ENCODE measurements around the gene LHFPL6.

LHFPL6 gene

GRCh38 chr13:39509616-39510315 is 93.2 kb downstream of the LHFPL6 start:
- no peak for DNase-seq

GRCh38 chr13:39506559-39507390 is 96.2 kb downstream of the LHFPL6 start:
- DNase-seq = no peak

GRCh38 chr13:39505151-39505550 is 97.8 kb downstream of the LHFPL6 start:
- DNase-seq = no peak

GRCh38 chr13:39503048-39503447 is 99.9 kb downstream of the LHFPL6 start:
- DNase-seq = no peak

GRCh38 chr13:39501702-39502324 is 101.2 kb downstream of the LHFPL6 start:
- DNase-seq = no peak

- no peak for DNase-seq
Observed at GRCh38 chr13:39499604-39500003, 103.4 kb downstream of the LHFPL6 start.

- DNase-seq = no peak
Observed at GRCh38 chr13:39498471-39499114, 104.4 kb downstream of the LHFPL6 start.

GRCh38 chr13:39496506-39496905 is 106.5 kb downstream of the LHFPL6 start:
- no peak for DNase-seq

- DNase-seq = no peak
Observed at GRCh38 chr13:39494633-39495032, 108.4 kb downstream of the LHFPL6 start.

- no peak for DNase-seq
Observed at GRCh38 chr13:39494006-39494405, 109.0 kb downstream of the LHFPL6 start.

- DNase-seq = no peak
Observed at GRCh38 chr13:39490136-39490535, 112.9 kb downstream of the LHFPL6 start.

GRCh38 chr13:39486758-39487157 is 116.2 kb downstream of the LHFPL6 start:
- no peak for DNase-seq

GRCh38 chr13:39485314-39485700 is 117.7 kb downstream of the LHFPL6 start:
- no peak for DNase-seq

- no peak for DNase-seq
Observed at GRCh38 chr13:39484506-39485313, 118.3 kb downstream of the LHFPL6 start.

- DNase-seq = no peak
Observed at GRCh38 chr13:39483326-39483725, 119.7 kb downstream of the LHFPL6 start.

GRCh38 chr13:39481491-39481890 is 121.5 kb downstream of the LHFPL6 start:
- no peak for DNase-seq

GRCh38 chr13:39474600-39474999 is 128.4 kb downstream of the LHFPL6 start:
- DNase-seq = no peak

GRCh38 chr13:39469676-39470075 is 133.3 kb downstream of the LHFPL6 start:
- DNase-seq = no peak

GRCh38 chr13:39468306-39468705 is 134.7 kb downstream of the LHFPL6 start:
- DNase-seq = no peak

GRCh38 chr13:39463611-39464010 is 139.4 kb downstream of the LHFPL6 start:
- no peak for DNase-seq

GRCh38 chr13:39462906-39463305 is 140.1 kb downstream of the LHFPL6 start:
- no peak for DNase-seq

- DNase-seq = no peak
Observed at GRCh38 chr13:39462428-39462827, 140.6 kb downstream of the LHFPL6 start.

All from activated CD4-positive, alpha-beta T cell treated with anti-CD3 and anti-CD28 coated beads, Interleukin-2, amount 50 U/mL, for 1 hour (primary cell).